ENCODE data around the gene CBFA2T2.
A peak's percentile ranks its signal among the peaks of the same experiment; 100 is the strongest.
"Not testable (repeated sequence)": the region's sequence is repeated elsewhere in the genome, so short reads cannot be mapped to it uniquely, and the experiment has no call there.

The CBFA2T2 gene

GRCh38 chr20:33490023-33490933 lies at the start of gene CBFA2T2:
Gene CBFA2T2, plus strand, starts transcription at chr20:33490096. Its CDS starts 172 bp downstream, at chr20:33490268.
- DNase-seq: no peak

- DNase-seq: not testable (repeated sequence)
Measured at GRCh38 chr20:33440562-33440961, 49.3 kb upstream of the CBFA2T2 start.

GRCh38 chr20:33441142-33441955 lies 48.5 kb upstream of the CBFA2T2 start:
- no peak for DNase-seq

- DNase-seq: no peak
Measured at GRCh38 chr20:33442136-33443005, 47.5 kb upstream of the CBFA2T2 start.

- DNase-seq: peak; percentile 24
Measured at GRCh38 chr20:33443006-33443511, 46.8 kb upstream of the CBFA2T2 start.

GRCh38 chr20:33443512-33444239 lies 46.2 kb upstream of the CBFA2T2 start, which contains the start of gene SNTA1:
Gene SNTA1, minus strand, starts transcription at chr20:33443763. Its CDS starts 143 bp downstream, at chr20:33443620.
- DNase-seq: peak; percentile 84

- peak; percentile 41 for DNase-seq
Measured at GRCh38 chr20:33444797-33445560, 44.9 kb upstream of the CBFA2T2 start.

GRCh38 chr20:33445881-33446625 lies 43.8 kb upstream of the CBFA2T2 start:
- DNase-seq: no peak

- DNase-seq: no peak
Measured at GRCh38 chr20:33450867-33451266, 39.0 kb upstream of the CBFA2T2 start.

- DNase-seq: peak; percentile 81
Measured at GRCh38 chr20:33456916-33457642, 32.8 kb upstream of the CBFA2T2 start.

- DNase-seq: no peak
Measured at GRCh38 chr20:33459599-33459998, 30.3 kb upstream of the CBFA2T2 start.

- DNase-seq: no peak
Measured at GRCh38 chr20:33460711-33461110, 29.2 kb upstream of the CBFA2T2 start.

GRCh38 chr20:33463332-33464101 lies 26.4 kb upstream of the CBFA2T2 start:
- no peak for DNase-seq

- DNase-seq: not testable (repeated sequence)
Measured at GRCh38 chr20:33464759-33465158, 25.1 kb upstream of the CBFA2T2 start.

- no peak for DNase-seq
Measured at GRCh38 chr20:33465481-33466302, 24.2 kb upstream of the CBFA2T2 start.

- no peak for DNase-seq
Measured at GRCh38 chr20:33466303-33466646, 23.6 kb upstream of the CBFA2T2 start.

GRCh38 chr20:33470457-33470856 lies 19.4 kb upstream of the CBFA2T2 start:
- no peak for DNase-seq

- DNase-seq: no peak
Measured at GRCh38 chr20:33470866-33471265, 19.0 kb upstream of the CBFA2T2 start.

Data from hematopoietic multipotent progenitor cell treated with erythropoietin and hydrocortisone succinate and interleukin-3 and kit ligand, for 6 days (in vitro differentiated cells).